Ishikawa (cell line): ENCODE measurements around the gene PGM1.

Experiments used
- CEBPB ChIP-seq: IDR thresholded peaks from 2 replicates; pipeline ENCODE4 v1.6.1; 2012
- CREB1 ChIP-seq: IDR thresholded peaks from 2 replicates; pipeline ENCODE4 v1.6.1; 2012; ENCODE audit warnings: low read depth
- EGR1 ChIP-seq: IDR thresholded peaks from 2 replicates; pipeline ENCODE4 v1.6.1; 2012
- EP300 ChIP-seq: IDR thresholded peaks from 2 replicates; pipeline ENCODE4 v1.6.1; 2012; ENCODE audit warnings: borderline replicate concordance
- FOXM1 ChIP-seq: IDR thresholded peaks from 2 replicates; pipeline ENCODE4 v1.6.1; 2012; ENCODE audit warnings: low read depth, borderline replicate concordance
- MAX ChIP-seq: IDR thresholded peaks from 2 replicates; pipeline ENCODE4 v1.6.1; 2012
- NFIC ChIP-seq: IDR thresholded peaks from 2 replicates; pipeline ENCODE4 v1.6.1; 2012
- RAD21 ChIP-seq: IDR thresholded peaks from 2 replicates; pipeline ENCODE4 v1.6.1; 2012; ENCODE audit warnings: low read depth
- REST ChIP-seq: IDR thresholded peaks from 2 replicates; pipeline ENCODE4 v1.6.1; 2012; ENCODE audit warnings: low read depth, mild to moderate bottlenecking
- TAF1 ChIP-seq: IDR thresholded peaks from 2 replicates; pipeline ENCODE4 v1.6.1; 2012; ENCODE audit warnings: low read depth, mild to moderate bottlenecking
- TCF12 ChIP-seq: IDR thresholded peaks from 2 replicates; pipeline ENCODE4 v1.6.1; 2012; ENCODE audit warnings: low read depth
- TEAD4 ChIP-seq: IDR thresholded peaks from 2 replicates; pipeline ENCODE4 v1.6.1; 2012
- USF1 ChIP-seq: IDR thresholded peaks from 2 replicates; pipeline ENCODE4 v1.6.1; 2012
- YY1 ChIP-seq: IDR thresholded peaks from 2 replicates; pipeline ENCODE4 v1.6.1; 2012; ENCODE audit warnings: low read depth
- ZBTB7A ChIP-seq: IDR thresholded peaks from 2 replicates; pipeline ENCODE4 v1.6.1; 2012; ENCODE audit warnings: low read depth

The PGM1 gene

GRCh38 chr1:63607322-63607721 lies 14.1 kb downstream of the PGM1 start:
- TF ChIP-seq EP300 (no peak), TCF12 (no peak), RAD21 (no peak), USF1 (no peak), ZBTB7A (no peak), CEBPB (no peak), CREB1 (no peak), EGR1 (no peak), TAF1 (no peak), FOXM1 (no peak), REST (no peak), NFIC (no peak), YY1 (no peak), MAX (no peak), TEAD4 (no peak)

- TF ChIP-seq ZBTB7A (no peak), EGR1 (no peak)
Observed at GRCh38 chr1:63611231-63611630, 18.0 kb downstream of the PGM1 start.

GRCh38 chr1:63612564-63612963 lies 19.4 kb downstream of the PGM1 start:
- TF ChIP-seq TEAD4 = no peak
- peak; percentile 73 for TF ChIP-seq CEBPB

GRCh38 chr1:63612971-63613370 lies 19.8 kb downstream of the PGM1 start:
- TF ChIP-seq USF1 (no peak), EGR1 (no peak), CREB1 (no peak), CEBPB (no peak), ZBTB7A (no peak), YY1 (no peak), TEAD4 (no peak), FOXM1 (no peak), MAX (no peak), RAD21 (no peak), NFIC (no peak), REST (no peak)

GRCh38 chr1:63615768-63616420 lies 22.7 kb downstream of the PGM1 start:
- peak; percentile 85 for TF ChIP-seq RAD21
- no peak for TF ChIP-seq REST
- TF ChIP-seq CREB1 = no peak
- TF ChIP-seq ZBTB7A = no peak
- no peak for TF ChIP-seq YY1
- 0 out of 2 replicates have a peak, but pooled peaks have one; percentile 9 for TF ChIP-seq NFIC
